CD4-positive, alpha-beta T cell (primary cell): ENCODE results near the gene KPNA3. TPM values are rescaled to one million over a fixed set of nuclear protein-coding genes. Genes with fewer than 3 reads are reported as not detected.
A peak's percentile ranks its signal among the peaks of the same experiment; 100 is the strongest.

Experiments used
- ATAC-seq: fragments of 200-7000 bp; cut with Tn5 transposase; one replicate; pipeline ENCODE4 v1.10.0; 2022; ENCODE audit warnings: mild to moderate bottlenecking; ENCODE audit not compliant: poor library complexity
- CTCF ChIA-PET: fragments of 350-600 bp; sonication (Branson Sonifier 250); formaldehyde crosslinking; loops from one replicate; lab custom pipeline; 2021; ENCODE audit warnings: antibody characterized with exemption, inconsistent platforms; lab: Charles Lee
- POLR2A ChIA-PET: fragments of 350-600 bp; sonication (Branson Sonifier 250); formaldehyde crosslinking; loops from one replicate; lab custom pipeline; 2021; ENCODE audit warnings: antibody characterized with exemption, inconsistent platforms; lab: Charles Lee
- DNase-seq, 14 experiments: peaks; one replicate each; pipeline ENCODE4 v3.0.0-alpha.2; 2013 to 2020; ENCODE audit warnings: mixed read lengths in 2 of 14
- H3K27ac ChIP-seq, 2 donors: one replicate each; pipeline versions ENCODE4 v1.5.1 to v1.7.0; 2013; ENCODE audit warnings: low read length in 2 of 2, low read depth in 1 of 2, mild to moderate bottlenecking in 1 of 2
- H3K27me3 ChIP-seq, 2 experiments: 1 replicate in 1 of 2; 2 replicates in 1 of 2; pipeline versions ENCODE4 v1.6.1 to v1.7.0; 2013; ENCODE audit warnings: low read length in 2 of 2, control low read depth in 1 of 2, mild to moderate bottlenecking in 1 of 2, moderate library complexity in 1 of 2; ENCODE audit not compliant: insufficient read depth in 2 of 2, control insufficient read depth in 1 of 2
- H3K36me3 ChIP-seq: one replicate; pipeline ENCODE4 v1.6.1; 2013; ENCODE audit warnings: low read length, control low read depth; ENCODE audit not compliant: insufficient read depth
- H3K4me1 ChIP-seq: one replicate; pipeline ENCODE4 v1.6.1; 2013; ENCODE audit warnings: low read length, control low read depth; ENCODE audit not compliant: insufficient read depth
- H3K4me3 ChIP-seq: one replicate; pipeline ENCODE4 v1.5.1; 2013; ENCODE audit warnings: mild to moderate bottlenecking, low read length, moderate library complexity
- H3K9me3 ChIP-seq, 2 experiments: 1 replicate in 1 of 2; 2 replicates in 1 of 2; pipeline versions ENCODE4 v1.6.1 to v1.7.0; 2013; ENCODE audit warnings: low read length in 2 of 2, mild to moderate bottlenecking in 2 of 2, control low read depth in 1 of 2, moderate library complexity in 1 of 2; ENCODE audit not compliant: control insufficient read depth in 1 of 2, insufficient read depth in 1 of 2
- H3K27ac Mint-ChIP-seq: one replicate; pipeline ENCODE4 v1.8.0; 2020; ENCODE audit warnings: mixed read lengths
- H3K27me3 Mint-ChIP-seq: one replicate; pipeline ENCODE4 v1.8.0; 2021; ENCODE audit warnings: mixed read lengths
- H3K36me3 Mint-ChIP-seq: one replicate; pipeline ENCODE4 v1.8.0; 2021; ENCODE audit warnings: low read depth, mixed read lengths
- H3K4me1 Mint-ChIP-seq: one replicate; pipeline ENCODE4 v1.8.0; 2021; ENCODE audit warnings: low read depth, mixed read lengths
- H3K4me3 Mint-ChIP-seq: one replicate; pipeline ENCODE4 v1.8.0; 2020; ENCODE audit warnings: mild to moderate bottlenecking, mixed read lengths
- H3K9me3 Mint-ChIP-seq: one replicate; pipeline ENCODE4 v1.8.0; 2020; ENCODE audit warnings: mixed read lengths
- intact Hi-C, 2 experiments: fragments of 100-400 bp; cut with DNase I in 1 of 2; cut with micrococcal nuclease in 1 of 2; formaldehyde crosslinking; loops; one replicate each; pipeline versions ENCODE4 v1.15.1 to v1.9.0; 2023 to 2025; cut with DNase I, micrococcal nuclease
- total RNA-seq, 174 experiments: library from RNA in 2 of 174; stranded (reverse) in 2 of 174; gene quantifications; one replicate each; pipeline ENCODE4 v1.2.3 and lab custom pipeline; 2021 to 2026
- TF ChIP-seq, protein P1 (sequence below): fragments of 200-600 bp; IDR thresholded peaks from one replicate; pipeline ENCODE4 v1.8.0; 2022; ENCODE audit warnings: antibody characterized with exemption, mild to moderate bottlenecking

KPNA3 gene
- total RNA-seq, 2 experiments from 2014 or later: 15.7 to 17.3 TPM

DNA sequence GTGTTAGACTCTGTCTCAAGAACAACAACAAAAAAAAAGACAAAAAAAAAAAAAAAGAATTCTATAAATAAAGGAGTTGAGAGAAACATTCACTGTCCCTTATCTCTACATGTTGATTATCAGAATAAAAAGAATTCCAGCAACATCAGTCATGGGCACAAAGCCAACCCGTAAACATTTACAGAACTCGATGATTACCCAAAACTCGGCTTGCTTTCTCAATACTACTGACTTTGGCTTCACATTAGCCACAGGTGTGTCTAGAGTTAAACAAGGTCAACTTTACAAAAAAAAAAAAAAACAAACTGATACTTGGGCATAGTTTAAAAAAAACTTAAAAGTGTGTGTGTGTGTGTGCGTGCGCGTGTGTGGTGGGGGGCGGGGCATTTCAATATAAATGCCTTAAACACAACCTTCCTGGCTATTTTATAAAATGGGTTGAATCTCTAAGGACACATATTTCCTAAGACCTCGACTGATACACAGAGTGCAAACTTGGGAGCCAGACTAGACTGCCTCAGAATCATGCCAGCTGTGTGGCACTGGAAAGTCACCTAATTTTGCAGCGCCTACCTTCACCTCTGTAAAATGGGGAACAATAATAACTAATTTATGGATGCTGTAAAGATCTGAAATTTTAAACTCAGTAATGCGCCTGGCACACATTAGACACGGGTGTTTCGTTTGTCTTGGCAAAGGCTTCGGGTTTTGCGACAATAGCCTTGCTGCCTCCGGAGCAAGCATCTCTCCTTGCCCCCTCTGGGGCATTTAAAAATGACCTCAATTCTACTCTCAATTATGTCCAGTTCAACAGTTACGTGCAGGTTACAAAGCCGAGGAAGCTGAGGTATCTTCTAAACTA is 102.1 kb downstream of the KPNA3 start:
- Mint-ChIP-seq H3K9me3 (no peaks in the 10 kb centered on the region), H3K27ac (peak overlapping the region; percentile 71), H3K36me3 (peaks cover 18% of the 10 kb centered on the region), H3K4me1 (peaks cover 53% of the 10 kb centered on the region), H3K4me3 (peak overlapping the region; percentile 92), H3K27me3 (no peaks in the 10 kb centered on the region)
- Histone ChIP-seq H3K9me3 (no peaks in the 10 kb centered on the region), H3K4me3 (peak overlapping the region; percentile 93), H3K36me3 (no peaks in the 10 kb centered on the region), H3K4me1 (peaks cover 19% of the 10 kb centered on the region), H3K27me3 (no peaks in the 10 kb centered on the region), H3K27ac (no peak overlapping the region)
- CTCF ChIA-PET: interaction anchor here (1.2 kb wide), 1 partner anchor 100 kb away, joined by 3 read pairs; no protein-coding TSS in a partner anchor
- POLR2A ChIA-PET: interaction anchor here (0.7 to 1.6 kb wide), 8 partner anchors 8 to 318 kb away, joined by 3 to 45 read pairs (median 5); partner anchors contain the start of genes CAB39L, KPNA3, SETDB2 and SPRYD7
- DNase-seq (peak in 2 of 14 experiments; percentile 5 to 14), ATAC-seq (no peak)
- TF ChIP-seq, protein P1, sequence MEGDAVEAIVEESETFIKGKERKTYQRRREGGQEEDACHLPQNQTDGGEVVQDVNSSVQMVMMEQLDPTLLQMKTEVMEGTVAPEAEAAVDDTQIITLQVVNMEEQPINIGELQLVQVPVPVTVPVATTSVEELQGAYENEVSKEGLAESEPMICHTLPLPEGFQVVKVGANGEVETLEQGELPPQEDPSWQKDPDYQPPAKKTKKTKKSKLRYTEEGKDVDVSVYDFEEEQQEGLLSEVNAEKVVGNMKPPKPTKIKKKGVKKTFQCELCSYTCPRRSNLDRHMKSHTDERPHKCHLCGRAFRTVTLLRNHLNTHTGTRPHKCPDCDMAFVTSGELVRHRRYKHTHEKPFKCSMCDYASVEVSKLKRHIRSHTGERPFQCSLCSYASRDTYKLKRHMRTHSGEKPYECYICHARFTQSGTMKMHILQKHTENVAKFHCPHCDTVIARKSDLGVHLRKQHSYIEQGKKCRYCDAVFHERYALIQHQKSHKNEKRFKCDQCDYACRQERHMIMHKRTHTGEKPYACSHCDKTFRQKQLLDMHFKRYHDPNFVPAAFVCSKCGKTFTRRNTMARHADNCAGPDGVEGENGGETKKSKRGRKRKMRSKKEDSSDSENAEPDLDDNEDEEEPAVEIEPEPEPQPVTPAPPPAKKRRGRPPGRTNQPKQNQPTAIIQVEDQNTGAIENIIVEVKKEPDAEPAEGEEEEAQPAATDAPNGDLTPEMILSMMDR: no peak
- intact Hi-C loops: loop anchor here in 1 of 2 experiments (2.0 to 10.0 kb wide), 4 partner anchors 102 to 716 kb away; partner anchors contain the start of genes CAB39L, FNDC3A, KPNA3 and SETDB2

- TF ChIP-seq, protein P1: no peak
- Mint-ChIP-seq H3K4me3 (no peak overlapping the region), H3K27me3 (no peaks in the 10 kb centered on the region), H3K36me3 (peaks cover 22% of the 10 kb centered on the region), H3K4me1 (peaks cover 54% of the 10 kb centered on the region), H3K27ac (no peak overlapping the region), H3K9me3 (no peaks in the 10 kb centered on the region)
- Histone ChIP-seq H3K4me3 (no peak overlapping the region), H3K27ac (no peak overlapping the region), H3K4me1 (peaks cover 4% of the 10 kb centered on the region), H3K27me3 (no peaks in the 10 kb centered on the region), H3K9me3 (no peaks in the 10 kb centered on the region), H3K36me3 (no peaks in the 10 kb centered on the region)
- DNase-seq (no peak), ATAC-seq (no peak)
- intact Hi-C loops: loop anchor here in 1 of 2 experiments (10.0 kb wide), 2 partner anchors 251 to 1231 kb away; partner anchors contain the start of gene SPRYD7
- CTCF ChIA-PET: no interaction called here
- POLR2A ChIA-PET: no interaction called here
Measured at GRCh38 chr13:49683489-49683888, 109.0 kb downstream of the KPNA3 start.

DNA sequence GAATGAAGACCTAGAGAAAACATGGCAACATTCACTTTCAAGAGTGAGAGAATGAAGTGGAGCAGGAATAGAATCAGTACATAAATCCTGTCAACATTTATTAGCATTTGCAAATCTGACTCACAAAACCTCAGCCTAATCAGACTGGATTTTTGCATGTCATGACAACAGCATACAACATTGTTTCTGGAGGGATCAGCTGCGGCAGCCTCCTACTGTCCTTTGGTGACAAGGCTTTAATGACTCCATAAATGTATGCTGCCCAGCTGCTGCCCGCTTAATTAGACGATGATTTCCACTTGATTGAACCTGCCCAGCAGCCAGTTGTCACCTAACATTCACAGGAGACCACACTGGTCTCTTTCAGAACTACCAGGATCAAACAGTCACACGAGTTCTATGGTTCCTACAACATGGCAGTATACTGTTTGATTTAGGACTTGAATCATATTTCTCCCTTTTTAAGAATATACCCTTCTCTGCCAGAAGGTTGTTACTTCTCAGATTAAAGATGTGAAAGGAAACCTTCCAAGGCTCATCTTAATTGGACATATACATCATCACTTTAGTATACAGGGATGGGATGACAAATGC is 110.5 kb downstream of the KPNA3 start:
- Mint-ChIP-seq H3K4me1 (peaks cover 44% of the 10 kb centered on the region), H3K36me3 (peaks cover 16% of the 10 kb centered on the region), H3K27ac (peak overlapping the region; percentile 45), H3K9me3 (no peaks in the 10 kb centered on the region), H3K27me3 (no peaks in the 10 kb centered on the region), H3K4me3 (no peak overlapping the region)
- CTCF ChIA-PET: no interaction called here
- no peaks in the 10 kb centered on the region for H3K9me3 ChIP-seq
- no peak overlapping the region for H3K4me3 ChIP-seq
- H3K27me3 ChIP-seq: no peaks in the 10 kb centered on the region
- TF ChIP-seq, protein P1: no peak
- POLR2A ChIA-PET: interaction anchor here (1.0 to 1.7 kb wide), 2 partner anchors 9 kb away, joined by 3 to 6 read pairs; partner anchors contain the start of gene EBPL
- intact Hi-C loops: loop anchor here in 1 of 2 experiments (10.0 kb wide), 2 partner anchors 253 to 1233 kb away; partner anchors contain the start of gene SPRYD7
- ATAC-seq (no peak), DNase-seq (no peak)
- no peak overlapping the region for H3K27ac ChIP-seq
- H3K4me1 ChIP-seq: peaks cover 4% of the 10 kb centered on the region
- no peaks in the 10 kb centered on the region for H3K36me3 ChIP-seq
